ENCODE measurements around the gene RNU5B-1. TPM values are rescaled to one million over a fixed set of nuclear protein-coding genes. Genes with fewer than 3 reads are reported as not detected.
A peak's percentile ranks its signal among the peaks of the same experiment; 100 is the strongest.
"Not testable (repeated sequence)": the region's sequence is repeated elsewhere in the genome, so short reads cannot be mapped to it uniquely, and the experiment has no call there.

The RNU5B-1 gene
- total RNA-seq, 3 donors from 2014 or later, result 15.9 to 32.0 TPM; not detected in 1

- H3K4me3 ChIP-seq, result no peak overlapping the region
- H3K4me1 ChIP-seq (ENCODE audit: low read depth), result peaks cover 28% of the 10 kb centered on the region
- intact Hi-C loops (cut with DNase I, micrococcal nuclease), result no loop called here
- H3K9me3 ChIP-seq, result no peaks in the 10 kb centered on the region
- no peak for TF ChIP-seq CTCF (IDR thresholded peaks at IDR 0.05)
- DNase-seq, result peak in 1 of 3 donors; percentile 40
- peak; percentile 65 for ATAC-seq
- H3K36me3 ChIP-seq (ENCODE audit: low read depth), result no peaks in the 10 kb centered on the region
These were observed 39.0 kb downstream of the RNU5B-1 start for GRCh38 chr15:65343374-65343981.

DNA sequence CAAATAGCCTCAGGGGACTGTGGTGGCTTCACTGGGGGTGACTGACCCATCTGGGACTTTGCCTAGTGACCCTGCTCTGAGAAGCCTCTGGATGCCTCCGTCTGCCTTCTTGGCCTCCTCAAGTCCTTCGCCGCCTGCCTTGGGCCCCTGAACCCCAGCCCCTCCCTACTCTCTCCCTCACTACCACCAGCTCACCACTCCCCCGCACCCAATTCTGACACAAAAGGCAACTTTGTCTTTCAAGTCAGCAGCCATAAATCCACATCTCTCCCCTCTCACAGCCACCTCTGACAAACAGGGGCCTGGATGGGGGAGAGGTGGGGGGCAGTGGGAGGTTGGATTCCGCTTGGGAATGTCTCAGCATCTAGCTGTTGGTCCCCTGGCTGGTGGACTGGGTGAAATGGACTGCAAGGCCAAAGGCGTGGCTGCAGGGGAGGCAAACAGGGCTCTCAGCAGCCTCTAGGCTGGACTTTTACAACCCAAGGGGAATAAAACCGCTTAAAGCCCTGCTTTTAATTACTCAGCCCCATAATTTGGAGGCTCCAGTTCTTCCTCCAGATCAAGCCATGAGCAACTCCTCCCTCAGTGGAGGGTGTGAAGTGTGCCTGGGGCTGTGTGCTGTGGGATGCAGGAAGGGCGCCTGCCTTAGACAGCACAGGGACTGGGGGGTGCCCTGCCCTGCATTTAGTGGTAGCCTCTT lies 39.9 kb downstream of the RNU5B-1 start:
- ATAC-seq, result peak; percentile 58
- no peak for TF ChIP-seq CTCF (IDR thresholded peaks at IDR 0.05)
- intact Hi-C loops (cut with DNase I, micrococcal nuclease), result no loop called here

DNA sequence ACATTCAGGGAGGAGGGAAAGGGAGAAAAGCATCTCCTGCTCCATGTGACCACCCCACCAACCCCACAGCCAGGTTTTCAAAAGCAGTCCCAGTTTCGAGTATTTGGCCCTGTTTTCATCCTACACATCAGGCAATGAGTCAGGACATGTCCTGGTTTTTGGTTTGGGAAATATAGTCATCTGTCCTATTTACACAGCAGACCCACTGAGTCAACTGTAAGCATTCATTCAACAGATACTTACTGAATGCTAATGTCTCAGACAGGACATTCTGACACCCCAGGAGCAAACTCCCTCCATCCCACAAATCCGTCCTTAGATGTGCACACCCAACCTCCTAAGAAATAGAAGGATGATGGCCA lies 40.4 kb downstream of the RNU5B-1 start:
- H3K4me1 ChIP-seq (ENCODE audit: low read depth), result peaks cover 17% of the 10 kb centered on the region
- TF ChIP-seq CTCF (IDR thresholded peaks at IDR 0.05), result no peak
- no peak overlapping the region for H3K4me3 ChIP-seq
- H3K9me3 ChIP-seq, result no peaks in the 10 kb centered on the region
- DNase-seq, result no peak
- H3K36me3 ChIP-seq (ENCODE audit: low read depth), result no peaks in the 10 kb centered on the region
- intact Hi-C loops (cut with DNase I, micrococcal nuclease), result no loop called here
- ATAC-seq, result no peak

More for the DNA sequence above, 39.9 kb downstream of the RNU5B-1 start:
- H3K4me1 ChIP-seq (ENCODE audit: low read depth), result peaks cover 21% of the 10 kb centered on the region
- no peaks in the 10 kb centered on the region for H3K36me3 ChIP-seq (ENCODE audit: low read depth)
- DNase-seq, result no peak
- H3K9me3 ChIP-seq, result no peaks in the 10 kb centered on the region
- H3K4me3 ChIP-seq, result no peak overlapping the region

DNA sequence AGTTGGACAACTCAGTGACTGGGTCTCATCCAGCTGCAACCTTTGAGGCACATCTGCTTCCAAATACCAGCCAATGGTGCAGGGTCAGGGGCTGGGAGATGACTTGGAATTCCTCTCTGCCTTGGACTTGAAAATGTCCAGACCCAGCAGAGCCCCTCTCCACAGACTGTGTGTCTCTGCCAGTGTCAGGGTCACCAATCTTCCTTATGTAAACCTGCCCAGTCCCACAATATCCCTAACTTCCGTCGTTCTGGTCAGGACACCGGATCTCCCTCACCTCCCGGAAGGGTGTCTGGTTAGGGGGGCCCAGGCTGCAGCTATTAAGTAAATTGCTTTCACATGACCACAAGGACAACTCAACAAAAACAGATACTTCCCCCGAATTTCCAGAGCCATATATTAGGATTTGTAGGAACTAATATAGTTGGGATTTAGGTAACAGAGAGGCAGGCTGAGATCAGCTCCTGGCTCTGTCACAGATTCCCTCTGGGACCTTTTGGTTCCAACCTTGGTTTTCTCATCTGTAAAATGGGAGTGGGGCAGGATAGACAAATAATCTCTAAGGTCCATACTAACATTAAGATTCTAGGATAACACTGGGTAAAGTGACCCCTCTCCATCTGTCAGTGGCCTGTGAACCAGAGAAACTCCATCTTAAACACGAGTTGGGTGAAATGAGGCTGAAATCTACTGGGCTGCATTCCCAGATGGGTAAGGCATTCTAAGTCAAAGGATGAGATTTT lies 42.5 kb downstream of the RNU5B-1 start:
- no peak for TF ChIP-seq CTCF (IDR thresholded peaks at IDR 0.05)
- intact Hi-C loops (cut with DNase I, micrococcal nuclease), result no loop called here

GRCh38 chr15:65347756-65348155 lies 43.3 kb downstream of the RNU5B-1 start:
- H3K4me1 ChIP-seq (ENCODE audit: low read depth), result peaks cover 14% of the 10 kb centered on the region
- DNase-seq; intact Hi-C loops (cut with DNase I, micrococcal nuclease); H3K36me3 ChIP-seq (ENCODE audit: low read depth); H3K4me3 ChIP-seq; H3K9me3 ChIP-seq; ATAC-seq: not testable (repeated sequence)

More for the DNA sequence above, 42.5 kb downstream of the RNU5B-1 start:
- H3K9me3 ChIP-seq, result peaks cover 2% of the 10 kb centered on the region
- H3K4me1 ChIP-seq (ENCODE audit: low read depth), result peaks cover 14% of the 10 kb centered on the region
- no peaks in the 10 kb centered on the region for H3K36me3 ChIP-seq (ENCODE audit: low read depth)
- ATAC-seq, result no peak
- H3K4me3 ChIP-seq, result no peak overlapping the region
- no peak for DNase-seq

DNA sequence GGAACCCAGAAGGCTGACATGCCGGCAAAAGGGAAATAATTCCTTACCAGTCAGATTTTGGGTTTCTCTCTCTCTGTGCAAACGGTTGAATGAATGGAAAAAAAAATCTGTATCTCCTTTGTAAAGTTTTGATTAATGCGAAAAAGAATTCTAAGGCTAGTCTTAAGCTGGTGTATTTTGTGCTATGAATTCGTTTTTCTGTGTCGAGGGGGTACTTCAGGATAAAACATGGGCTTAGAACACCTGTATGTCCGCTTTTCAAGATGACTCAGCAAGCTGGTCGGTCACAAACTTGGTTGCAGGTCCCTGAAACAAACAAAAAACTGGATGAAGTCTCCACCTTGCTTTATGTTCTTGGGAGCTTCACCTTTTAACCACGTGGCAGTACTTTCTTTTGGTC lies 44.9 kb downstream of the RNU5B-1 start:
- no peak overlapping the region for H3K4me3 ChIP-seq
- peaks cover 4% of the 10 kb centered on the region for H3K9me3 ChIP-seq
- no peak for TF ChIP-seq CTCF (IDR thresholded peaks at IDR 0.05)
- intact Hi-C loops (cut with DNase I, micrococcal nuclease), result no loop called here
- ATAC-seq, result no peak
- peaks cover 5% of the 10 kb centered on the region for H3K4me1 ChIP-seq (ENCODE audit: low read depth)
- H3K36me3 ChIP-seq (ENCODE audit: low read depth), result no peaks in the 10 kb centered on the region
- no peak for DNase-seq

DNA sequence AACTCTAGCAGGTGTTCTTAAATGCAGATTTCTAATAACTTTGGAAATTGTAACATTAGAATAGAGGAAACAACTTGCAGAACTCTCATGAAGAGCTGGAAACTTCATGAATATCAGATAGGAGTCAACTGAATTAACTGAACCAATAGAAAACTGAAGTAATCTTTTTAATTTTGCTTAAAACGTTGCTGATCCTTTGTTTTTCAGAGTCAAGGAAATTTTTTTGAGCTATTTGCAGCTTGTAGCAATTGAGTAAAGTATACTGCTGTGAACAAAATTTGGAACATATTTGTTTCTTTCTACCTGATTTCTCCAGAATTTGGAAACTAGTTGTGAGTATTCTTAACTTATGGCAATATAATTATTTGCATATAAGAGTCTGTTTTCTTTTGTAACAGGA lies 47.5 kb downstream of the RNU5B-1 start:
- H3K9me3 ChIP-seq; H3K4me1 ChIP-seq (ENCODE audit: low read depth); H3K36me3 ChIP-seq (ENCODE audit: low read depth); intact Hi-C loops (cut with DNase I, micrococcal nuclease); H3K4me3 ChIP-seq; DNase-seq; ATAC-seq: not testable (repeated sequence)
